ENCODE data around the gene CAPN14. TPM values are rescaled to one million over a fixed set of nuclear protein-coding genes. Genes with fewer than 3 reads are reported as not detected.
A peak's percentile ranks its signal among the peaks of the same experiment; 100 is the strongest.
"Not testable (repeated sequence)": the region's sequence is repeated elsewhere in the genome, so short reads cannot be mapped to it uniquely, and the experiment has no call there.

Gene CAPN14
- total and polyA plus RNA-seq, 4 donors = 0.18 to 0.29 (median 0.21) TPM; not detected in 1

GRCh38 chr2:31188131-31188530, 29.2 kb downstream of the CAPN14 start:
- intact Hi-C loops (cut with DNase I) = no loop called here
- no peaks in the 10 kb centered on the region for H3K4me1 ChIP-seq (ENCODE audit: control insufficient read depth in 1 of 2, insufficient read depth in 2 of 2, low read length in 2 of 2)
- no peaks in the 10 kb centered on the region for H3K27me3 ChIP-seq (ENCODE audit: control insufficient read depth in 1 of 2, insufficient read depth in 2 of 2, low read length in 1 of 2)
- no peak overlapping the region for H3K4me3 ChIP-seq (ENCODE audit: low read length in 2 of 2)
- H3K36me3 ChIP-seq (ENCODE audit: control insufficient read depth in 1 of 2, insufficient read depth in 2 of 2, low read length in 1 of 2) = no peaks in the 10 kb centered on the region
- DNase-seq = no peak
- 55 to 71% methylated on average over 5 of the region's 5 CpGs for WGBS, 2 donors
- no peak overlapping the region for H3K27ac ChIP-seq (ENCODE audit: low read depth in 1 of 2, low read length in 2 of 2)
- H3K9me3 ChIP-seq (ENCODE audit: control insufficient read depth, low read length) = no peaks in the 10 kb centered on the region
- ATAC-seq (ENCODE audit: low FRiP score) = no peak

GRCh38 chr2:31187166-31187565, 30.1 kb downstream of the CAPN14 start:
- intact Hi-C loops (cut with DNase I) = no loop called here
- Histone ChIP-seq H3K9me3 (ENCODE audit: control insufficient read depth, low read length) (no peaks in the 10 kb centered on the region), H3K4me3 (ENCODE audit: low read length in 2 of 2) (no peak overlapping the region), H3K27ac (ENCODE audit: low read depth in 1 of 2, low read length in 2 of 2) (no peak overlapping the region), H3K36me3 (ENCODE audit: control insufficient read depth in 1 of 2, insufficient read depth in 2 of 2, low read length in 1 of 2) (no peaks in the 10 kb centered on the region), H3K4me1 (ENCODE audit: control insufficient read depth in 1 of 2, insufficient read depth in 2 of 2, low read length in 2 of 2) (no peaks in the 10 kb centered on the region), H3K27me3 (ENCODE audit: control insufficient read depth in 1 of 2, insufficient read depth in 2 of 2, low read length in 1 of 2) (no peaks in the 10 kb centered on the region)
- ATAC-seq (ENCODE audit: low FRiP score) (no peak), DNase-seq (no peak)
- WGBS, 2 donors = 89 to 96% methylated on average over 4 of the region's 4 CpGs

GRCh38 chr2:31183973-31184372, 33.3 kb downstream of the CAPN14 start:
- H3K27ac ChIP-seq (ENCODE audit: low read depth in 1 of 2, low read length in 2 of 2); H3K27me3 ChIP-seq (ENCODE audit: control insufficient read depth in 1 of 2, insufficient read depth in 2 of 2, low read length in 1 of 2); H3K4me3 ChIP-seq (ENCODE audit: low read length in 2 of 2); H3K36me3 ChIP-seq (ENCODE audit: control insufficient read depth in 1 of 2, insufficient read depth in 2 of 2, low read length in 1 of 2); H3K9me3 ChIP-seq (ENCODE audit: control insufficient read depth, low read length); H3K4me1 ChIP-seq (ENCODE audit: control insufficient read depth in 1 of 2, insufficient read depth in 2 of 2, low read length in 2 of 2); ATAC-seq (ENCODE audit: low FRiP score); intact Hi-C loops (cut with DNase I); DNase-seq: not testable (repeated sequence)
- 88 to 97% methylated on average over 7 of the region's 7 CpGs for WGBS, 2 donors

- Histone ChIP-seq H3K9me3 (ENCODE audit: control insufficient read depth, low read length) (no peaks in the 10 kb centered on the region), H3K4me3 (ENCODE audit: low read length in 2 of 2) (no peak overlapping the region), H3K27ac (ENCODE audit: low read depth in 1 of 2, low read length in 2 of 2) (no peak overlapping the region), H3K27me3 (ENCODE audit: control insufficient read depth in 1 of 2, insufficient read depth in 2 of 2, low read length in 1 of 2) (no peaks in the 10 kb centered on the region), H3K4me1 (ENCODE audit: control insufficient read depth in 1 of 2, insufficient read depth in 2 of 2, low read length in 2 of 2) (peaks cover 0 to 2% of the 10 kb centered on the region in 2 donors), H3K36me3 (ENCODE audit: control insufficient read depth in 1 of 2, insufficient read depth in 2 of 2, low read length in 1 of 2) (no peaks in the 10 kb centered on the region)
- no peak for ATAC-seq (ENCODE audit: low FRiP score)
- 88 to 91% methylated on average over 10 of the region's 10 CpGs for WGBS, 2 donors
- intact Hi-C loops (cut with DNase I) = no loop called here
- DNase-seq = no peak
These were observed 40.6 kb downstream of the CAPN14 start for GRCh38 chr2:31176742-31177141.

GRCh38 chr2:31171142-31171541, 46.2 kb downstream of the CAPN14 start:
- Histone ChIP-seq H3K27me3 (ENCODE audit: control insufficient read depth in 1 of 2, insufficient read depth in 2 of 2, low read length in 1 of 2) (no peaks in the 10 kb centered on the region), H3K27ac (ENCODE audit: low read depth in 1 of 2, low read length in 2 of 2) (no peak overlapping the region), H3K4me1 (ENCODE audit: control insufficient read depth in 1 of 2, insufficient read depth in 2 of 2, low read length in 2 of 2) (peaks cover 0 to 2% of the 10 kb centered on the region in 2 donors), H3K36me3 (ENCODE audit: control insufficient read depth in 1 of 2, insufficient read depth in 2 of 2, low read length in 1 of 2) (no peaks in the 10 kb centered on the region), H3K9me3 (ENCODE audit: control insufficient read depth, low read length) (no peaks in the 10 kb centered on the region), H3K4me3 (ENCODE audit: low read length in 2 of 2) (no peak overlapping the region)
- DNase-seq (no peak), ATAC-seq (ENCODE audit: low FRiP score) (no peak)
- 82 to 91% methylated on average over 4 of the region's 4 CpGs for WGBS, 2 donors
- intact Hi-C loops (cut with DNase I) = loop anchor here (2.0 to 5.0 kb wide), 2 partner anchors 161 to 456 kb away; no protein-coding TSS in a partner anchor

- DNase-seq = peak; percentile 61 to 81
These were observed 47.1 kb downstream of the CAPN14 start for GRCh38 chr2:31170071-31170698.

GRCh38 chr2:31168291-31168690, 49.0 kb downstream of the CAPN14 start:
- 85 to 92% methylated on average over 6 of the region's 6 CpGs for whole genome bisulfite sequencing, 2 donors
- no peaks in the 10 kb centered on the region for H3K36me3 ChIP-seq (ENCODE audit: control insufficient read depth in 1 of 2, insufficient read depth in 2 of 2, low read length in 1 of 2)
- ATAC-seq (ENCODE audit: low FRiP score) (no peak), DNase-seq (no peak)
- H3K9me3 ChIP-seq (ENCODE audit: control insufficient read depth, low read length) = no peaks in the 10 kb centered on the region
- H3K4me3 ChIP-seq (ENCODE audit: low read length in 2 of 2) = no peak overlapping the region
- H3K27me3 ChIP-seq (ENCODE audit: control insufficient read depth in 1 of 2, insufficient read depth in 2 of 2, low read length in 1 of 2) = peaks cover 0 to 1% of the 10 kb centered on the region in 2 donors
- H3K27ac ChIP-seq (ENCODE audit: low read depth in 1 of 2, low read length in 2 of 2) = no peak overlapping the region
- intact Hi-C loops (cut with DNase I) = no loop called here
- peaks cover 0 to 2% of the 10 kb centered on the region in 2 donors for H3K4me1 ChIP-seq (ENCODE audit: control insufficient read depth in 1 of 2, insufficient read depth in 2 of 2, low read length in 2 of 2)

More at GRCh38 chr2:31170071-31170698, 47.1 kb downstream of the CAPN14 start:
- intact Hi-C loops (cut with DNase I) = loop anchor here (1.0 to 5.0 kb wide), 3 partner anchors 162 to 457 kb away; no protein-coding TSS in a partner anchor
- Histone ChIP-seq H3K27ac (ENCODE audit: low read depth in 1 of 2, low read length in 2 of 2) (no peak overlapping the region), H3K4me1 (ENCODE audit: control insufficient read depth in 1 of 2, insufficient read depth in 2 of 2, low read length in 2 of 2) (peaks cover 0 to 2% of the 10 kb centered on the region in 2 donors), H3K27me3 (ENCODE audit: control insufficient read depth in 1 of 2, insufficient read depth in 2 of 2, low read length in 1 of 2) (no peaks in the 10 kb centered on the region), H3K4me3 (ENCODE audit: low read length in 2 of 2) (no peak overlapping the region), H3K36me3 (ENCODE audit: control insufficient read depth in 1 of 2, insufficient read depth in 2 of 2, low read length in 1 of 2) (no peaks in the 10 kb centered on the region), H3K9me3 (ENCODE audit: control insufficient read depth, low read length) (no peaks in the 10 kb centered on the region)
- WGBS, 2 donors = 1% methylated on average over 4 of the region's 4 CpGs
- peak; percentile 83 for ATAC-seq (ENCODE audit: low FRiP score)

- no peak overlapping the region for H3K27ac ChIP-seq (ENCODE audit: low read depth in 1 of 2, low read length in 2 of 2)
- peaks cover 0 to 1% of the 10 kb centered on the region in 2 donors for H3K4me1 ChIP-seq (ENCODE audit: control insufficient read depth in 1 of 2, insufficient read depth in 2 of 2, low read length in 2 of 2)
- intact Hi-C loops (cut with DNase I) = no loop called here
- H3K36me3 ChIP-seq (ENCODE audit: control insufficient read depth in 1 of 2, insufficient read depth in 2 of 2, low read length in 1 of 2) = no peaks in the 10 kb centered on the region
- peaks cover 0 to 3% of the 10 kb centered on the region in 2 donors for H3K27me3 ChIP-seq (ENCODE audit: control insufficient read depth in 1 of 2, insufficient read depth in 2 of 2, low read length in 1 of 2)
- no peak for DNase-seq
- no peak for ATAC-seq (ENCODE audit: low FRiP score)
- WGBS, 2 donors = 82 to 83% methylated on average over 1 of the region's 1 CpG
- H3K9me3 ChIP-seq (ENCODE audit: control insufficient read depth, low read length) = no peaks in the 10 kb centered on the region
- H3K4me3 ChIP-seq (ENCODE audit: low read length in 2 of 2) = no peak overlapping the region
These were observed 50.4 kb downstream of the CAPN14 start for GRCh38 chr2:31166925-31167324.

GRCh38 chr2:31163011-31163539, 54.2 kb downstream of the CAPN14 start:
- Histone ChIP-seq H3K4me3 (ENCODE audit: low read length in 2 of 2) (no peak overlapping the region), H3K4me1 (ENCODE audit: control insufficient read depth in 1 of 2, insufficient read depth in 2 of 2, low read length in 2 of 2) (peaks cover 0 to 1% of the 10 kb centered on the region in 2 donors), H3K27ac (ENCODE audit: low read depth in 1 of 2, low read length in 2 of 2) (no peak overlapping the region), H3K36me3 (ENCODE audit: control insufficient read depth in 1 of 2, insufficient read depth in 2 of 2, low read length in 1 of 2) (no peaks in the 10 kb centered on the region), H3K27me3 (ENCODE audit: control insufficient read depth in 1 of 2, insufficient read depth in 2 of 2, low read length in 1 of 2) (peaks cover 0 to 7% of the 10 kb centered on the region in 2 donors), H3K9me3 (ENCODE audit: control insufficient read depth, low read length) (no peaks in the 10 kb centered on the region)
- ATAC-seq (ENCODE audit: low FRiP score) = no peak
- WGBS, 2 donors = 78 to 81% methylated on average over 6 of the region's 6 CpGs
- intact Hi-C loops (cut with DNase I) = no loop called here
- no peak for DNase-seq

Data from aorta (tissue), 5 donors.